K562 (cell line): Measurements from ENCODE around the gene PACSIN3. TPM values are rescaled to one million over a fixed set of nuclear protein-coding genes. Genes with fewer than 3 reads are reported as not detected.

Source experiments
- ARID3A ChIP-seq: IDR thresholded peaks from 2 replicates; pipeline ENCODE4 v1.6.1; 2012; ENCODE audit warnings: low read depth, low read length, improper control_type of control experiment, borderline replicate concordance
- CCNT2 ChIP-seq: IDR thresholded peaks from 2 replicates; pipeline ENCODE4 v1.6.1; 2011; ENCODE audit warnings: borderline replicate concordance, low read depth, mild to moderate bottlenecking, moderate library complexity, mixed read lengths, low read length; ENCODE audit not compliant: insufficient read length; ENCODE audit errors: extremely low read depth
- DMBX1 ChIP-seq: fragments of 250-450 bp; sonication (Bioruptor Pico); IDR thresholded peaks from 2 replicates; pipeline ENCODE4 v1.8.0; 2022; ENCODE audit warnings: inconsistent platforms, mild to moderate bottlenecking, moderate library complexity, borderline replicate concordance
- EHMT2 ChIP-seq: fragments of 450-650 bp; IDR thresholded peaks from 2 replicates; pipeline ENCODE4 v1.6.1; 2018; ENCODE audit warnings: antibody characterized with exemption
- HCFC1 ChIP-seq: IDR thresholded peaks from 2 replicates; pipeline ENCODE4 v1.6.1; 2012; ENCODE audit warnings: low read depth, low read length, improper control_type of control experiment
- MBD2 ChIP-seq: sonication (generic); IDR thresholded peaks from 2 replicates; pipeline ENCODE4 v1.6.1; 2016; ENCODE audit warnings: low read depth, borderline replicate concordance
- NFIX ChIP-seq: fragments of 250-450 bp; sonication (Bioruptor Pico); IDR thresholded peaks from 2 replicates; pipeline ENCODE4 v1.4.0; 2020; ENCODE audit warnings: low read depth, mild to moderate bottlenecking, moderate library complexity
- ZNF551 ChIP-seq: fragments of 250-450 bp; sonication (Bioruptor Pico); IDR thresholded peaks from 2 replicates; pipeline ENCODE4 v1.5.0; 2021; ENCODE audit warnings: mild to moderate bottlenecking, moderate library complexity
- ZNF583 ChIP-seq: fragments of 250-450 bp; sonication (Bioruptor Pico); IDR thresholded peaks from 2 replicates; pipeline ENCODE4 v1.4.0; 2020
- polyA plus RNA-seq, 8 experiments: library from polyadenylated mRNA; depleted of rRNA in 4 of 8; stranded (reverse) in 5 of 8; unstranded in 3 of 8; fragments of >200 nt; fragmentation: Nextera tagmentation in 2 of 8; fragmentation: Illumina TruSeq in 1 of 8; extraction: Ambion mirVana in 2 of 8; extraction: Trizol in 1 of 8; gene quantifications; 2 replicates each; pipeline versions ENCODE4 v1.2.1 to v1.2.3, GENCODE V29; 2011 to 2014; ENCODE audit warnings: inconsistent platforms in 1 of 8, missing spikeins in 1 of 8
- total RNA-seq, 7 experiments: library from RNA; depleted of rRNA in 6 of 7; stranded (reverse); fragments of >200 nt in 6 of 7; fragmentation: Illumina TruSeq in 2 of 7; extraction: Trizol in 2 of 7; gene quantifications; 2 replicates each; pipeline versions ENCODE4 v1.2.1 to v1.2.3, GENCODE V29; 2011 to 2021; ENCODE audit warnings: low replicate concordance in 1 of 7
- TF ChIP-seq, protein P1 (sequence below), 2 experiments: fragments of 450-650 bp in 1 of 2; sonication (generic) in 1 of 2; formaldehyde crosslinking in 1 of 2; IDR thresholded peaks; 2 replicates each; pipeline versions ENCODE4 v1.7.1 to v1.9.0; 2016 to 2022; ENCODE audit warnings: inconsistent platforms in 1 of 2, mild to moderate bottlenecking in 1 of 2, missing genetic modification reagents in 1 of 2
- TF ChIP-seq, protein P2 (sequence below): sonication (generic); formaldehyde crosslinking; IDR thresholded peaks from 2 replicates; pipeline ENCODE4 v1.8.0; 2022; ENCODE audit warnings: missing genetic modification reagents, mild to moderate bottlenecking, moderate library complexity, borderline replicate concordance

PACSIN3 gene
- total and polyA plus RNA-seq, 9 of the 15 experiments (the other 6 are each of a cell fraction or from before 2014, with no cell fraction given): 0.13 to 18.1 (median 7.1) TPM

GRCh38 chr11:47176328-47177228, 9.7 kb downstream of the PACSIN3 start, which contains the start of gene ARFGAP2 (continued):
- TF ChIP-seq, protein P1, sequence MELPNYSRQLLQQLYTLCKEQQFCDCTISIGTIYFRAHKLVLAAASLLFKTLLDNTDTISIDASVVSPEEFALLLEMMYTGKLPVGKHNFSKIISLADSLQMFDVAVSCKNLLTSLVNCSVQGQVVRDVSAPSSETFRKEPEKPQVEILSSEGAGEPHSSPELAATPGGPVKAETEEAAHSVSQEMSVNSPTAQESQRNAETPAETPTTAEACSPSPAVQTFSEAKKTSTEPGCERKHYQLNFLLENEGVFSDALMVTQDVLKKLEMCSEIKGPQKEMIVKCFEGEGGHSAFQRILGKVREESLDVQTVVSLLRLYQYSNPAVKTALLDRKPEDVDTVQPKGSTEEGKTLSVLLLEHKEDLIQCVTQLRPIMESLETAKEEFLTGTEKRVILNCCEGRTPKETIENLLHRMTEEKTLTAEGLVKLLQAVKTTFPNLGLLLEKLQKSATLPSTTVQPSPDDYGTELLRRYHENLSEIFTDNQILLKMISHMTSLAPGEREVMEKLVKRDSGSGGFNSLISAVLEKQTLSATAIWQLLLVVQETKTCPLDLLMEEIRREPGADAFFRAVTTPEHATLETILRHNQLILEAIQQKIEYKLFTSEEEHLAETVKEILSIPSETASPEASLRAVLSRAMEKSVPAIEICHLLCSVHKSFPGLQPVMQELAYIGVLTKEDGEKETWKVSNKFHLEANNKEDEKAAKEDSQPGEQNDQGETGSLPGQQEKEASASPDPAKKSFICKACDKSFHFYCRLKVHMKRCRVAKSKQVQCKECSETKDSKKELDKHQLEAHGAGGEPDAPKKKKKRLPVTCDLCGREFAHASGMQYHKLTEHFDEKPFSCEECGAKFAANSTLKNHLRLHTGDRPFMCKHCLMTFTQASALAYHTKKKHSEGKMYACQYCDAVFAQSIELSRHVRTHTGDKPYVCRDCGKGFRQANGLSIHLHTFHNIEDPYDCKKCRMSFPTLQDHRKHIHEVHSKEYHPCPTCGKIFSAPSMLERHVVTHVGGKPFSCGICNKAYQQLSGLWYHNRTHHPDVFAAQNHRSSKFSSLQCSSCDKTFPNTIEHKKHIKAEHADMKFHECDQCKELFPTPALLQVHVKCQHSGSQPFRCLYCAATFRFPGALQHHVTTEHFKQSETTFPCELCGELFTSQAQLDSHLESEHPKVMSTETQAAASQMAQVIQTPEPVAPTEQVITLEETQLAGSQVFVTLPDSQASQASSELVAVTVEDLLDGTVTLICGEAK (IDR thresholded peaks at IDR 0.05): no peak
- TF ChIP-seq, protein P1 (CRISPR knock-in tag; IDR thresholded peaks at IDR 0.05): no peak
- no peak for TF ChIP-seq ZNF583 (CRISPR knock-in tag)
- TF ChIP-seq ARID3A: no peak
- TF ChIP-seq CCNT2: peak; percentile 95
- no peak for TF ChIP-seq ZNF551
- TF ChIP-seq EHMT2: no peak
- TF ChIP-seq DMBX1: no peak
- TF ChIP-seq NFIX (CRISPR knock-in tag): no peak
- TF ChIP-seq MBD2: peak; percentile 47; the same call in 1 of the 2 replicates
- peak; percentile 61 for TF ChIP-seq HCFC1
- TF ChIP-seq, protein P2, sequence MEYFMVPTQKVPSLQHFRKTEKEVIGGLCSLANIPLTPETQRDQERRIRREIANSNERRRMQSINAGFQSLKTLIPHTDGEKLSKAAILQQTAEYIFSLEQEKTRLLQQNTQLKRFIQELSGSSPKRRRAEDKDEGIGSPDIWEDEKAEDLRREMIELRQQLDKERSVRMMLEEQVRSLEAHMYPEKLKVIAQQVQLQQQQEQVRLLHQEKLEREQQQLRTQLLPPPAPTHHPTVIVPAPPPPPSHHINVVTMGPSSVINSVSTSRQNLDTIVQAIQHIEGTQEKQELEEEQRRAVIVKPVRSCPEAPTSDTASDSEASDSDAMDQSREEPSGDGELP (CRISPR knock-in tag): peak; percentile 73
